HCT116 (cell line): ENCODE measurements around the gene HNRNPAB.

Source experiments
- ATF3 ChIP-seq: IDR thresholded peaks from 2 replicates; pipeline ENCODE4 v1.6.1; 2012
- CEBPB ChIP-seq: IDR thresholded peaks from 2 replicates; pipeline ENCODE4 v1.6.1; 2012; ENCODE audit warnings: low read depth
- CTCF ChIP-seq, 3 experiments: fragments of 200-600 bp in 1 of 3; sonication (generic) in 1 of 3; IDR thresholded peaks in 2 of 3; conservative IDR thresholded peaks in 1 of 3; 2 replicates each; pipeline ENCODE4 v1.5.1; 2012 to 2017; ENCODE audit warnings: low read depth in 2 of 3, low read length in 2 of 3, antibody characterized with exemption in 1 of 3, borderline replicate concordance in 1 of 3, control low read depth in 1 of 3, mild to moderate bottlenecking in 1 of 3, mixed read lengths in 1 of 3, mixed run types in 1 of 3, moderate library complexity in 1 of 3; ENCODE audit not compliant: insufficient read depth in 1 of 3
- EZH2 ChIP-seq: fragments of 200-600 bp; sonication (generic); IDR thresholded peaks from 2 replicates; pipeline ENCODE4 v1.6.1; 2017; ENCODE audit warnings: antibody characterized with exemption, mixed run types
- EZH2phosphoT487 ChIP-seq: fragments of 200-600 bp; IDR thresholded peaks from 2 replicates; pipeline ENCODE4 v1.6.1; 2018; ENCODE audit warnings: antibody characterized with exemption, borderline replicate concordance
- POLR2A ChIP-seq: IDR thresholded peaks from 2 replicates; pipeline ENCODE4 v1.7.0; 2011; ENCODE audit warnings: borderline replicate concordance; ENCODE audit not compliant: insufficient read depth, insufficient read length; ENCODE audit errors: extremely low read depth
- POLR2AphosphoS5 ChIP-seq: IDR thresholded peaks from 2 replicates; pipeline ENCODE4 v1.6.1; 2011; ENCODE audit warnings: mild to moderate bottlenecking, low read depth, low read length, moderate library complexity
- RAD21 ChIP-seq: IDR thresholded peaks from 2 replicates; pipeline ENCODE4 v1.6.1; 2012; ENCODE audit warnings: low read depth, mild to moderate bottlenecking
- SIN3A ChIP-seq: IDR thresholded peaks from 2 replicates; pipeline ENCODE4 v1.6.1; 2012; ENCODE audit warnings: low read depth
- SP1 ChIP-seq: IDR thresholded peaks from 2 replicates; pipeline ENCODE4 v1.6.1; 2012; ENCODE audit warnings: low read depth
- SRF ChIP-seq: IDR thresholded peaks from 2 replicates; pipeline ENCODE4 v1.6.1; 2012; ENCODE audit warnings: low read depth
- TCF7L2 ChIP-seq: IDR thresholded peaks from 2 replicates; pipeline ENCODE4 v1.7.0; 2011; ENCODE audit warnings: borderline replicate concordance, inconsistent platforms; ENCODE audit not compliant: insufficient read depth, insufficient read length; ENCODE audit errors: extremely low read depth
- ZFX ChIP-seq: fragments of 450-650 bp; IDR thresholded peaks from 2 replicates; pipeline ENCODE4 v1.6.1; 2017
- ZNF274 ChIP-seq: fragments of 200-500 bp; sonication (Bioruptor generic); IDR thresholded peaks from 2 replicates; pipeline ENCODE4 v1.6.1; 2014; ENCODE audit warnings: mild to moderate bottlenecking, low read depth, low read length, inconsistent platforms

DNA sequence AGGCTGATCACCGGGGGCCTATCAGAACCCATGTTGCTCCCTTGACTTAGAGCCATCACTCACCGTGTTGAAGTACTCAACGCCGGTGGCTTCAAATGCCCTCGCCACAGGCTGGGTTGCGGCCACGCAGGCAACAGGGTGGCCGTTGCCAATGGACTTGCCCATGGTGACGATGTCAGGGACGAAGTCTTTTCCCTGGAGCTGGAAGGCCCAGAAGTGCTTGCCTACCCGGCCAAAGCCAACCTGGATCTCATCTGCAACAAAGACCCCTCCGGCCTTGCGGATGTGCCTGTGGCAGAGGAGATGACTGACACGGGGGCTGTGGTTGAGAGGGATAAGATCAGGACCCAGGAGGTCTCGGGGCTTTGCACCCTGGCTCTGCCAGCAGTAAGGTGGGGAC, 18.0 kb downstream of the HNRNPAB start:
- no peak for TF ChIP-seq CTCF (IDR thresholded peaks at IDR 0.05 in 2 of 3, conservative IDR thresholded peaks at IDR 0.05 in 1 of 3; ENCODE audit: borderline replicate concordance in 1 of 3, insufficient read depth in 1 of 3, low read depth in 2 of 3, low read length in 2 of 3)
- no peak for TF ChIP-seq TCF7L2
- TF ChIP-seq SP1 = no peak
- TF ChIP-seq CEBPB = no peak
- TF ChIP-seq POLR2A = no peak
- peak; percentile 16; the same call in 1 of the 2 replicates for TF ChIP-seq POLR2AphosphoS5
- TF ChIP-seq ZNF274 = no peak
- no peak for TF ChIP-seq EZH2
- no peak for TF ChIP-seq EZH2phosphoT487
- no peak for TF ChIP-seq RAD21
- no peak for TF ChIP-seq SIN3A
- no peak for TF ChIP-seq ZFX
- TF ChIP-seq SRF = no peak
- TF ChIP-seq ATF3 = no peak
